Ramos (cell line): ENCODE results near the gene KREMEN2.
"Not testable (repeated sequence)": the region's sequence is repeated elsewhere in the genome, so short reads cannot be mapped to it uniquely, and the experiment has no call there.

Experiments
- in situ Hi-C: fragments of 300-500 bp; cut with MboI; formaldehyde crosslinking; loops from one replicate; pipeline ENCODE4 v1.14.3; 2022; ENCODE audit warnings: low sequenced_read_pairs; ENCODE audit not compliant: unreplicated experiment

KREMEN2 gene

DNA sequence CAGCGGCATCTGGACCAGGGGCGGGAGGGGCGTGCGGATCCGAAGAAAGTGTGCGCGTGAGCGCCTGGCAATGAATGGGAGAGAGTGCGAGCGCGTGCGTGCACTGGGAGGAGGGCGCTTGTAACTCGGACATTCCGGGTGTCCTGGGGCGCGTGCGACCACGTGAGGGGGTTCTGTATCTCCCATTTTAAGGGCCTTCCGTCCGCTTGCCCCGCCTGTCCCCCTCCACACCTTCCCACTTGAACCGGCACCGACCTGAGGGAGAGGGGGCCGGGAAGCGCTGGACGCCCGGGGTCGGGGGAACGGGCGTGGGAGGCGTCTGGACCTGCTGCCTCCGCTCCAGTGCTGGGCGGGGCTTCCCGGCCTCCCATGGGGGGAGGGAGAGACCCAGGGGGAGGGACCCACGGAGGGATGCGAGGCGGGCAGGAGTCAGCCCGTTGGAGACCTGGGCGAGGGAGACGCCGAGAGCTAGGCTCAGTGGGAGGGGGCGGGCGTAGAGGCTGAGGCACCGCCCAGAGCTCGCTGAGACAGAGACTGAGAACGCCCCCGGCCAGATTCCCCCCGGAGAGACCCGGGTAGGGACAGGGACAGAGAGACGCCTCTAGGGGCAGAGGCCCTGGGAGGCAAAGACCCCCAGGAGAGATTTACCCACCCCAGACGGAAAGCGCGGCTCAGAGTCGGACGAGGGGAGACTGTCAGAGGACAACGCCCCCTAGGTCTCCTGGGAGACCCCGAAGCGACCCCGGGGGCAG, at the start of gene KREMEN2:
TSS of gene KREMEN2 (plus strand) at position 553 of the 752 bp plus-strand sequence. CDS start 246 bp downstream, outside the sequence.
- in situ Hi-C loops, result no loop called here

GRCh38 chr16:2915196-2915929, 48.7 kb upstream of the KREMEN2 start:
- in situ Hi-C loops, result no loop called here

DNA sequence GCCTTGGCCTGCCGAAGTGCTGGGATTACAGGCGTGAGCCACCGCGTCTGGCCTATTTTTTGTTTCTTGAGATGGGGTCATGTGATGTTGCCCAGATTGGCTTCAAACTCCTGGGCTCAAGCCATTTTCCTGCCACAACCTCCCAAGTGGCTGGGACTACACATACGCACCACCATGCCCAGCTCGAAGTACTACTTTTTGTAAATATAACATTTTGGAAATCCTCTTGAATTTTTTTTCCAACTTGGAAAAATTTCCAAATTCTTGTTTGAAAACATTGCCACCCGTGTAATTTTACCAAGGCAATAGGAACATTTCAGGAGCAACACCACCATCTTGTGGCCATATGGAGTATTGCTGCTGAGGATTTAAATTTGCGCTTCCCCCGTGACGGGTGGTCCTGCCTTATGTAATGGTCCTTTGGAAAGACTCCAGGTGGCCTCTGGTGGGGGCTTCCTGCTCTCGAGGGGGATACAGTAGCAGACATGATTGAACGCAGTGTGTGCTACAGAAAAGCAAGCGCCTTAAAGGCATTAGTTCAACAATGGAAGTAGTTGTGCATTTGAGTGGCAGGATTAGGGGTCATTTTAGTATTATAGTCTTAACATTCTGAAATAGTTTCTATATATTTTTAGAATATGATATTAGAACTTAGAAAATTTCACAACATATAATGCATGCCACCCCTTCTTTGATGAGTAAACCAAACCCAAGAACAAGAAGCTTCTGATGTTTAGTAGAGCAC, 44.4 kb upstream of the KREMEN2 start:
- in situ Hi-C loops, result no loop called here

DNA sequence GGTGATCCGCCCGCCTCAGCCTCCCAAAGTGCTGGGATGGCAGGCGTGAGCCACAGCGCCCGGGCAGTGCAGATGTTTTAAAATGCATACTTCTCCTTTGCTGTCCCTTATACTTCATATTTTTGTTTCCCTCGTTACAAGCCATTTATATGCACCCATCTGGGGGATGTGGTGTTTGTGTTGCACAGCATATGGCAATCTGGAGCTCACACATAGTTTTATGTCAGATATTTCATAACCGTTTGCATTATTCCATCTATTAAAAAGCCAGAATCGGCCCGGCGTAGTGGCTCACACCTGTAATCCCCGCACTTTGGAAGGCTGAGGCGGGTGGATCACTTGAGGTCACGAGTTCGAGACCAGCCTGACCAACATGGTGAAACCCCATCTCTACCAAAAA, 40.6 kb upstream of the KREMEN2 start:
- in situ Hi-C loops, result no loop called here

DNA sequence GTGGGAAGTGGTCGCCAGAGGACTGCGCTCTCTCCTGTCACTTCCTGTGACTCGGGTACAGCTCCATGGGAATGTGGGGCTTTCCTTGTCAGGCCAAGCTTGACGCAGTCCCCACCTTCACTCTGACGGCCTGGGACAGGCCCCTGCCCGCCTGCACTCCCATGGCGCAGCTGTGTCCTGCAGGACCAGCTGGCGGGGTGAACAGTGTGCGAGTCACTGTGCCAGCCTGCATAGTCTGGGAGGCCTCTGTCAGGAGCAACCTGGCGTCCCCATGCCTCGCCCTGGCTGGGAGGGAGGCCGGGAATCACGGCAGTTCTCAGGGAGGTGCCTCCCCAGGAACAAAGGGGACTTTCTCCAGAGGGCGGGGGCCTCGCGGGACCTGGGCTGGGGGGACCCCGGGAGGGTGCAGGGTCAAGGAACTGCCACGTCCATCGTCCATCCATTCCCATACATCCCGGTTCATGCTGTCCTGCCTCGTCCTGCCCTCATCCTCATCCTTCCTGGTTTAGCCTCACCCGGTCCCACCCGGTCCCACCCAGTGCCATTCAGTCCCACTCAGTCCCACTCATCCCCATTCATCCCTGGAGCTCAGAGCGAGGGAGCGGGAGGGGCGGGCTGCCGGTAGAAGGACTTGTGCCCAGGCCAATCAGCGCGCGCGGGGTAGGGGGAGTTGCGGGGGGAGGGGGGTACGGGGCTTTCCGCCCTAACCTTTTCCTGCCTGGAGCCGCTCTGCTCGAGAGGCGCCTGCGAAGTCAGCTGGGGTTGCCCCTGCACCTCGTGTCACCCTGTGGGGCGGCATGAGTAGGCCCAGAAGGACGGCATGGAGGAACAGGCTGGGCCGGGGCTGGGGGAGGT, 38.9 kb upstream of the KREMEN2 start:
- in situ Hi-C loops, result no loop called here

DNA sequence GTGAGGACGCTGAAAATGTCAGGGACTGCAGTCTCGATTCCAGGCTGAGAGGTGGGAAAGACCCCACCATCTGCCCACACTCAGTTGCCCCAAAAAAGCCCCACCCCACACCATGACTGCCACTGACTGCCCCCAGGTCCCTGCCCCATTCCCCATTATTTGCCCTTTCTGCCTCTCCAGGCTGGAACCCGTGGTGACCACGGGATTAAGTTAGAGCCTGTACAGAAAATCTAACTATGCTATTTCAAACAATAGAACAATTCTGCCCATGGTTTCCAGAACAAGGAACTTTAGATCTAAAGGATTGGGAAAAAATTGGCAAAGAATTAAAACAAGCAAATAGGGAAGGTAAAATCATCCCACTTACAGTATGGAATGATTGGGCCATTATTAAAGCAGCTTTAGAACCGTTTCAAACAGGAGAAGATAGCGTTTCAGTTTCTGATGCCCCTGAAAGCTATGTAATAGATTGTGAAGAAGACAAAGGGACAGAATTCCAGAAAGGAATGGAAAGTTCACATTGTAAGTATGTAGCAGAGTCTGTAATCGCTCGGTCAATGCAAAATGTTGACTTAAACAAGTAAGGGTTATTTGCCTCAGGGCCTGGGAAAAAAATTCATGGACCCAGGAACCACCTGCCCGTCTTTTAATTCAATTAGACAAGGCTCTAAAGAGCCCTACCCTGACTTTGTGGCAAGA, 38.0 kb upstream of the KREMEN2 start:
- in situ Hi-C loops, result no loop called here

DNA sequence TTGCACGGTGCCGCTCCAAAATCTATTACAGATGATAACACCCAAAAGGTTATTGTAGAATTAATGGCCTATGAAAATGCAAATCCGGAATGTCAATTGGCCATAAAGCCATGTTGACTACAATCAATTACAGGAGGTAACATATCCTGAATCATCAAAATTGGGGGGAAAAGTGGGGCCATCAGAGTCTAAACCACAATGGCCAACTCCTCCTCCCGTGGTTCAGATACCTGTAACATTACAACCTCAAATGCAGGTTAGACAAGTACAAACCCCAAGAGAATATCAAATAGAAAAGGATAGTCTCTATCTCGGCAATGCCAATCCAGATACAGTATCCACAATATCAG, 37.5 kb upstream of the KREMEN2 start:
- in situ Hi-C loops, result no loop called here

DNA sequence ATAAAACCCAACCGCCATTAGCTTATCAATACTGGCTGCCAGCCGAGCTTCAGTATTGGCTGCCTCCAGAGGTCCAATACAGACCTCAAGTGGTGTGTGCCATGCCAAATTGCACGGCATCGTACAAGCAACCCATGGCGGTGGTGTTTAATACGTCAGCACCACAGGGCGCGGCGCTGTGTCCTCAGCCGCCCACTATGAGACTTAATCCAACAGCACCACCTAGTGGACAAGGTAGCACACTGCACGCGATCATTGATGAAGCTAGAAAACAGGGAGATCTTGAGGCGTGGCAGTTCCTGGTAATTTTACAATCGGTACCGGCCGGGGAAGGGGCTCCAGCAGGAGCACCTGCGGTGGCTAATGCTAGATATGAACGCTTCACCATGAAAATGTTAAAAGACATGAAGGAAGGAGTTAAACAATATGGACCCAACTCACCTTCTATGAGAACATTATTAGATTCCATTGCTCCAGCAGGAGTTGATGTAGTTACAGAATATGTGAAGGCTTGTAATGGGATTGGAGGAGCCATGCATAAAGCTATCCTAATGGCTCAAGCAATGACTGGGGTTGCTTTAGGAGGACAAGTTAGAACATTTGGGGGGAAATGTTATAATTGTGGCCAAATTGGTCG, 36.9 kb upstream of the KREMEN2 start:
- in situ Hi-C loops, result no loop called here

DNA sequence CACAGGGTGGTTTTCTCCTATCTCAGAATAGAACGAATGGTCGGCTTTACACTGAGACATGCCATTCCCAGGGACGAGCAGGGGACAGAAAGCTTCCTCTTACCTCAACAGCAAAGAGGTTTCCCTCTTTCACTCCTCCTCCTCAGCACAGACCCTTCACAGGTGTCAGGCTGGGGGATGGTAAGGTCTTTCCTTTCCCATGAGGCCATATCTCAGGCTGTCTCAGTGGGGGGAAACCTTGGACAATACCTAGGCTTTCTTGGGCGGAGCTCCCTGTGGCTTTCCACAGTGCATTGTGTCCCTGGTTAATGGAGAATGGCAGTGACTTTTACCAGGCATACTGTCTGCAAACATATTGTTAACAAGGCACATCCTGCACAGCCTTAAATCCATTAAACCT, 35.9 kb upstream of the KREMEN2 start:
- in situ Hi-C loops, result not testable (repeated sequence)

DNA sequence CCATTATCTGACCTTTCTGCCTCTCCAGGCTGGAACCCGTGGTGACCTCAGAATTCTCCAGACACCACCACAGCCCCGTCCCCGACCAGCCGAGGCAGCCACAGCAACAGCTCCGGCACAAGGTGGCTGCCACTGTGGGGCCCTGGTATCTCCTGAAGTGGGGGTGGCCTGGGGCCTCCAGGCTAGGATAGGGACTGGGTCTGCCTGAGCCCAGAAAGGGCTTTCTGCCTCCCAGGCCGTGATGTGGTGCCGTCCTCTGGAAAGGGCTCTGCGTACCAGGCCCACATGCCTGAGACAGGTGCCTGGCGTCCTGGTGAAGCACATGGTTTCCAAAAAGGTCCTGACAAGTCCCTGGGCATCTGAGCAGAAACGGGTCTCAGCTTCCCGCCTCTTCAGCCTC, 35.3 kb upstream of the KREMEN2 start:
- in situ Hi-C loops, result no loop called here

GRCh38 chr16:2929693-2930092, 34.4 kb upstream of the KREMEN2 start:
- in situ Hi-C loops, result no loop called here

- in situ Hi-C loops, result no loop called here
These were observed 33.8 kb upstream of the KREMEN2 start for GRCh38 chr16:2930236-2930635.

DNA sequence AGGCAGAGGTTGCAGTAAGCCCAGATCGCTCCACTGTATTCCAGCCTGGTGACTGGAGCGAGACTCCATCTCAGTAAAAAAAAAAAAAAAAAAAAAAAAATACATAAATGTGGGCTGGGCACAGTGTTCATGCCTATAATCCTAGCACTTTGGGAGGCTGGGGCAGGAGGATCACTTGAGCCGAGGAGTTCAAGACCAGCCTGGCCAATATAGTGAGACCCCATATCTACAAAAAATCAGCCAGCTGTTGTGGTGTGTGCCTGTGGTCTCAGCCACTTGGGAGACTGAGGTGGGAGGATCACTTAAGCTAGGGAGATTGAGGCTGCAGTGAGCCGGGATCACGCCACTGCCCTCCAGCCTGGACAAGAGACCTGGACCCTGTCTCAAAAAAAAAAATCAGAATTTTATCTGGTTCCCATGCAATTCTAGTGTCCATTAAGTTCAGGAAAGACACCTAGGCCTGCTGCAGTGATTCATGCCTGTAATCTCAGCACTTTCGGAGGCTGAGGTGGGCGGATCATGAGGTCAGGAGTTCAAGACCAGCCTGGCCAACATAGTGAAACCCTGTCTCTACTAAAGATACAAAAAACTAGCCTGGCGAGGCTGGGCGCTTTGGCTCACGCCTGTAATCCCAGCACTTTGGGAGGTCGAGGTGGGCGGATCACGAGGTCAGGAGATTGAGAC, 32.7 kb upstream of the KREMEN2 start:
- in situ Hi-C loops, result not testable (repeated sequence)

DNA sequence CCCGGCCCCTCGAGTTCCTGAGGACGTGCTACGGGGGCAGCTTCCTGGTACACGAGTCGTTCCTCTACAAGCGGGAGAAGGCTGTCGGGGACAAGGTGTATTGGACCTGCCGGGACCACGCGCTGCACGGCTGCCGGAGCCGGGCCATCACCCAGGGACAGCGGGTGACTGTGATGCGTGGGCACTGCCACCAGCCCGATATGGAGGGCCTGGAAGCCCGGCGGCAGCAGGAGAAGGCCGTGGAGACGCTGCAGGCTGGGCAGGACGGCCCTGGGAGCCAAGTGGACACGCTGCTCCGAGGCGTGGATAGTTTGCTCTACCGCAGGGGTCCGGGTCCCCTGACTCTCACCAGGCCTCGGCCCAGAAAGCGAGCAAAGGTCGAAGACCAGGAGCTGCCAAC, 30.9 kb upstream of the KREMEN2 start:
- in situ Hi-C loops, result no loop called here

DNA sequence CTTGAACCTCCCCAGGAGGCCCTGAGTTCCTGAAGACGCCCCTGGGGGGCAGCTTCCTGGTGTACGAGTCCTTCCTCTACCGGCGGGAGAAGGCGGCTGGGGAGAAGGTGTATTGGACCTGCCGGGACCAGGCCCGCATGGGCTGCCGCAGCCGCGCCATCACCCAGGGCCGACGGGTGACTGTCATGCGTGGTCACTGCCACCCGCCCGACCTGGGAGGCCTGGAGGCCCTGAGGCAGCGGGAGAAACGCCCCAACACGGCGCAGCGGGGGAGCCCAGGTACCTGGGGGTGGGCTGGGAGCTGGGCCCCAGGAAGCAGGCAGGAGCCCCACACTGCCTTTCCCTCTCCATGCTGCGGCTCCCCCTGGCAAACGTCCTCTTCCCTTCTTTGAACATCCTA, 30.4 kb upstream of the KREMEN2 start:
- in situ Hi-C loops, result no loop called here

- in situ Hi-C loops, result no loop called here
These were observed 29.6 kb upstream of the KREMEN2 start for GRCh38 chr16:2934450-2934849.

- in situ Hi-C loops, result no loop called here
These were observed 27.6 kb upstream of the KREMEN2 start for GRCh38 chr16:2936436-2937011.

- in situ Hi-C loops, result no loop called here
These were observed 26.9 kb upstream of the KREMEN2 start for GRCh38 chr16:2937170-2937569.
